GM21381 (cell line): ENCODE measurements around the gene TAP1.
"Not testable (repeated sequence)": the region's sequence is repeated elsewhere in the genome, so short reads cannot be mapped to it uniquely, and the experiment has no call there.

Source experiments
- ATAC-seq: cut with Tn5 transposase; IDR thresholded peaks from one replicate; pipeline ENCODE4 v1.9.1; 2021; ENCODE audit warnings: mild to moderate bottlenecking, moderate library complexity; ENCODE audit not compliant: unreplicated experiment

TAP1 gene

GRCh38 chr6:32853541-32854375 is at the start of gene TAP1, which contains the start of gene PSMB9:
Gene TAP1 (minus strand): TSS chr6:32853704. CDS start chr6:32853636, 68 bp downstream.
Gene PSMB9 (plus strand): TSS chr6:32854192. CDS start chr6:32854230, 38 bp downstream.
- peak; percentile 79 for ATAC-seq

GRCh38 chr6:32895006-32895345 is 41.5 kb upstream of the TAP1 start:
- peak; percentile 4 for ATAC-seq

- peak; percentile 98 for ATAC-seq
These were observed 40.8 kb upstream of the TAP1 start for GRCh38 chr6:32894085-32895005.

GRCh38 chr6:32890831-32891230 is 37.3 kb upstream of the TAP1 start:
- no peak for ATAC-seq

GRCh38 chr6:32889533-32889932 is 36.0 kb upstream of the TAP1 start:
- ATAC-seq: no peak

- ATAC-seq: no peak
These were observed 35.1 kb upstream of the TAP1 start for GRCh38 chr6:32888576-32888975.

- no peak for ATAC-seq
These were observed 34.1 kb upstream of the TAP1 start for GRCh38 chr6:32887616-32888015.

- no peak for ATAC-seq
These were observed 33.3 kb upstream of the TAP1 start for GRCh38 chr6:32886681-32887383.

GRCh38 chr6:32885698-32886286 is 32.3 kb upstream of the TAP1 start:
- ATAC-seq: no peak

GRCh38 chr6:32883789-32884188 is 30.3 kb upstream of the TAP1 start:
- ATAC-seq: no peak

- no peak for ATAC-seq
These were observed 29.4 kb upstream of the TAP1 start for GRCh38 chr6:32882879-32883250.

GRCh38 chr6:32880962-32881361 is 27.5 kb upstream of the TAP1 start:
- ATAC-seq: not testable (repeated sequence)

- ATAC-seq: no peak
These were observed 26.2 kb upstream of the TAP1 start for GRCh38 chr6:32879691-32880090.

GRCh38 chr6:32876603-32877002 is 23.1 kb upstream of the TAP1 start:
- no peak for ATAC-seq

GRCh38 chr6:32873947-32874346 is 20.4 kb upstream of the TAP1 start:
- not testable (repeated sequence) for ATAC-seq

GRCh38 chr6:32868257-32868788 is 14.8 kb upstream of the TAP1 start:
- no peak for ATAC-seq

- ATAC-seq: no peak
These were observed 14.2 kb upstream of the TAP1 start for GRCh38 chr6:32867554-32868256.

- no peak for ATAC-seq
These were observed 13.5 kb upstream of the TAP1 start for GRCh38 chr6:32867022-32867477.

- no peak for ATAC-seq
These were observed 12.4 kb upstream of the TAP1 start for GRCh38 chr6:32865724-32866443.
